PC-3 (cell line): ENCODE results near the gene TP53I11. TPM values are rescaled to one million over a fixed set of nuclear protein-coding genes. Genes with fewer than 3 reads are reported as not detected.

Experiments
- ATAC-seq: fragments of 200-7000 bp; cut with Tn5 transposase; 2 replicates; pipeline ENCODE4 v1.9.1; 2020; ENCODE audit warnings: mild to moderate bottlenecking, moderate library complexity
- BruUV-seq: library from RNA; stranded (reverse); fragments of 400-500 nt; replicated peaks from 2 replicates; lab custom pipeline; 2021; lab: Mats Ljungman, UMichigan
- CTCF ChIA-PET: fragments of 300-600 bp; sonication (Branson Sonifier 250); formaldehyde crosslinking; loops from one replicate; lab custom pipeline; 2022; ENCODE audit warnings: antibody characterized with exemption; lab: Charles Lee
- POLR2A ChIA-PET: fragments of 300-600 bp; sonication (Branson Sonifier 250); formaldehyde crosslinking; loops from one replicate; lab custom pipeline; 2022; ENCODE audit warnings: antibody characterized with exemption; ENCODE audit not compliant: unreplicated experiment; lab: Charles Lee
- DNase-seq: peaks from one replicate; pipeline ENCODE4 v3.0.0-alpha.2; 2015
- H2AFZ ChIP-seq: fragments of 300-600 bp; sonication (generic); 2 replicates; pipeline ENCODE4 v1.6.0; 2016; ENCODE audit warnings: antibody characterized with exemption, low read length
- H3F3A ChIP-seq: fragments of 300-600 bp; sonication (generic); one replicate; pipeline ENCODE4 v1.6.0; 2017; ENCODE audit warnings: antibody characterized with exemption, low read length, control low read depth, mild to moderate bottlenecking; ENCODE audit not compliant: unreplicated experiment
- H3K27ac ChIP-seq: fragments of 300-600 bp; sonication (generic); 2 replicates; pipeline ENCODE4 v1.5.1; 2016; ENCODE audit warnings: mild to moderate bottlenecking, low read length
- H3K27me3 ChIP-seq: fragments of 300-600 bp; sonication (generic); 2 replicates; pipeline ENCODE4 v1.6.1; 2016; ENCODE audit warnings: low read length, mixed read lengths
- H3K36me3 ChIP-seq: fragments of 300-600 bp; sonication (generic); 2 replicates; pipeline ENCODE4 v1.6.1; 2016; ENCODE audit warnings: low read depth, mixed run types, low read length, mixed read lengths
- H3K4me1 ChIP-seq: fragments of 300-600 bp; sonication (generic); 2 replicates; pipeline ENCODE4 v1.5.1; 2016; ENCODE audit warnings: low read length; ENCODE audit not compliant: insufficient read depth
- H3K4me2 ChIP-seq: fragments of 300-600 bp; sonication (generic); 2 replicates; pipeline ENCODE4 v1.6.0; 2016; ENCODE audit warnings: low read length
- H3K4me3 ChIP-seq: fragments of 300-600 bp; sonication (generic); 2 replicates; pipeline ENCODE4 v1.5.1; 2016; ENCODE audit warnings: mild to moderate bottlenecking, low read length, mixed read lengths
- H3K79me2 ChIP-seq: fragments of 300-600 bp; sonication (generic); 2 replicates; pipeline ENCODE4 v1.6.1; 2017; ENCODE audit warnings: low read length, mixed read lengths
- H3K9ac ChIP-seq: fragments of 300-600 bp; sonication (generic); 2 replicates; pipeline ENCODE4 v1.6.0; 2016; ENCODE audit warnings: mild to moderate bottlenecking, low read length
- H3K9me2 ChIP-seq: fragments of 300-600 bp; sonication (generic); replicated peaks from 2 replicates; pipeline ENCODE4 v1.6.1; 2016; ENCODE audit warnings: mixed run types, low read length, mixed read lengths
- H3K9me3 ChIP-seq: fragments of 300-600 bp; sonication (generic); 2 replicates; pipeline ENCODE4 v1.6.1; 2016; ENCODE audit warnings: low read length, mixed read lengths
- H4K20me1 ChIP-seq: fragments of 300-600 bp; sonication (generic); 2 replicates; pipeline ENCODE4 v1.6.1; 2016; ENCODE audit warnings: low read length, mixed read lengths
- CTCF ChIP-seq: fragments of 300-600 bp; sonication (generic); conservative IDR thresholded peaks from 2 replicates; pipeline ENCODE4 v1.5.1; 2017; ENCODE audit warnings: antibody characterized with exemption, low read depth, mild to moderate bottlenecking, low read length
- EZH2 ChIP-seq: fragments of 300-600 bp; sonication (generic); IDR thresholded peaks from one replicate; pipeline ENCODE4 v1.6.1; 2017; ENCODE audit warnings: antibody characterized with exemption, mild to moderate bottlenecking, low read length; ENCODE audit not compliant: unreplicated experiment
- EZH2phosphoT487 ChIP-seq: fragments of 300-600 bp; sonication (generic); IDR thresholded peaks from 2 replicates; pipeline ENCODE4 v1.6.1; 2018; ENCODE audit warnings: mild to moderate bottlenecking, antibody characterized with exemption, low read length, borderline replicate concordance
- intact Hi-C: fragments of 100-400 bp; cut with micrococcal nuclease; formaldehyde crosslinking; loops from 2 replicates; pipeline ENCODE4 v1.9.0; 2023
- total RNA-seq: library from RNA; depleted of rRNA; stranded (reverse); fragments of >200 nt; gene quantifications from 2 replicates; pipeline ENCODE4 v1.2.3, GENCODE V29; 2014

The TP53I11 gene
- total RNA-seq, 1 experiment from 2014 or later, result 30.8 TPM

GRCh38 chr11:44993971-44994704 is 43.5 kb upstream of the TP53I11 start:
- ChIA-PET CTCF (no interaction called here), POLR2A (no interaction called here)
- no peak overlapping the region for H3K9ac ChIP-seq
- H3K27ac ChIP-seq, result no peak overlapping the region
- BruUV-seq, result no TSS peak
- no peaks in the 10 kb centered on the region for H3F3A ChIP-seq
- no peak overlapping the region for H3K4me3 ChIP-seq
- no peaks in the 10 kb centered on the region for H3K9me2 ChIP-seq
- no peak overlapping the region for H2AFZ ChIP-seq
- intact Hi-C loops, result no loop called here
- DNase-seq (no peak), ATAC-seq (no peak)
- no peaks in the 10 kb centered on the region for H4K20me1 ChIP-seq
- H3K27me3 ChIP-seq, result no peaks in the 10 kb centered on the region
- H3K9me3 ChIP-seq, result no peaks in the 10 kb centered on the region
- H3K4me1 ChIP-seq, result no peaks in the 10 kb centered on the region
- no peaks in the 10 kb centered on the region for H3K79me2 ChIP-seq
- H3K36me3 ChIP-seq, result no peaks in the 10 kb centered on the region
- H3K4me2 ChIP-seq, result no peak overlapping the region
- no peak for TF ChIP-seq EZH2phosphoT487
- no peak for TF ChIP-seq CTCF
- no peak for TF ChIP-seq EZH2

GRCh38 chr11:44992774-44993173 is 42.1 kb upstream of the TP53I11 start:
- no peak overlapping the region for H3K27ac ChIP-seq
- intact Hi-C loops, result no loop called here
- no peaks in the 10 kb centered on the region for H4K20me1 ChIP-seq
- no peak overlapping the region for H3K9ac ChIP-seq
- ChIA-PET CTCF (no interaction called here), POLR2A (no interaction called here)
- no peaks in the 10 kb centered on the region for H3K9me3 ChIP-seq
- H3K79me2 ChIP-seq, result no peaks in the 10 kb centered on the region
- no peaks in the 10 kb centered on the region for H3K9me2 ChIP-seq
- ATAC-seq (no peak), DNase-seq (no peak)
- H3F3A ChIP-seq, result no peaks in the 10 kb centered on the region
- no peaks in the 10 kb centered on the region for H3K36me3 ChIP-seq
- H3K4me2 ChIP-seq, result no peak overlapping the region
- no TSS peak for BruUV-seq
- H3K4me1 ChIP-seq, result no peaks in the 10 kb centered on the region
- no peak overlapping the region for H2AFZ ChIP-seq
- no peaks in the 10 kb centered on the region for H3K27me3 ChIP-seq
- TF ChIP-seq EZH2phosphoT487 (no peak), CTCF (no peak), EZH2 (no peak)
- no peak overlapping the region for H3K4me3 ChIP-seq

GRCh38 chr11:44992181-44992582 is 41.5 kb upstream of the TP53I11 start:
- H3K27ac ChIP-seq, result no peak overlapping the region
- no peaks in the 10 kb centered on the region for H4K20me1 ChIP-seq
- ChIA-PET CTCF (no interaction called here), POLR2A (no interaction called here)
- no peaks in the 10 kb centered on the region for H3K27me3 ChIP-seq
- H3K36me3 ChIP-seq, result no peaks in the 10 kb centered on the region
- DNase-seq (no peak), ATAC-seq (no peak)
- H3K9ac ChIP-seq, result no peak overlapping the region
- no peaks in the 10 kb centered on the region for H3F3A ChIP-seq
- H3K9me3 ChIP-seq, result no peaks in the 10 kb centered on the region
- TF ChIP-seq EZH2 (no peak), EZH2phosphoT487 (no peak), CTCF (no peak)
- no peak overlapping the region for H2AFZ ChIP-seq
- H3K4me1 ChIP-seq, result no peaks in the 10 kb centered on the region
- no peak overlapping the region for H3K4me2 ChIP-seq
- no TSS peak for BruUV-seq
- intact Hi-C loops, result no loop called here
- H3K79me2 ChIP-seq, result no peaks in the 10 kb centered on the region
- H3K4me3 ChIP-seq, result no peak overlapping the region
- H3K9me2 ChIP-seq, result no peaks in the 10 kb centered on the region
